NCI-H1092 (cell line): ENCODE measurements around the gene ARFGEF3.
"Not testable (repeated sequence)": the region's sequence is repeated elsewhere in the genome, so short reads cannot be mapped to it uniquely, and the experiment has no call there.

ENCODE experiments used
- DNase-seq: peaks from one replicate; lab custom pipeline; 2025; lab: John Stamatoyannopoulos, UW

Gene ARFGEF3

GRCh38 chr6:138162955-138163575, 1.3 kb downstream of the ARFGEF3 start:
- peak; percentile 2 for DNase-seq

DNA sequence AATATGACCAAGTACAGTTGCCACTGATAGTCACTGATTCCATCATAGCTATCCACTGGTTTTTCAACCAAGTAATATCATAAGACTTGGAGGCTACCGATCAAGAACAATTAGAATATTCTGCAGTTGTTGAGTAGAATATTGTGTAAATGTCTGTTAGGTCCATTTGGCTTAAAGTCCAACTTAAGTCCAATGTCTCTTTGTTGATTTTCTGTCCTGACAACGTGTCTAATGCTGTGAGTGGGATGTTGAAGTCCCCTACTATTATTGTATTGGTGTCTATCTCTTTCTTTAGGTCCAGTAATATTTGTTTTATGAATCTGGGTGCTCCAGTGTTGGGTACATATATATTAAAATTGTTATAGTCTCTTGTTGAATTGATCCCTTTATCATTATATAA, 13.9 kb downstream of the ARFGEF3 start:
- DNase-seq: no peak

GRCh38 chr6:138176652-138177232, 15.0 kb downstream of the ARFGEF3 start:
- DNase-seq: no peak

DNA sequence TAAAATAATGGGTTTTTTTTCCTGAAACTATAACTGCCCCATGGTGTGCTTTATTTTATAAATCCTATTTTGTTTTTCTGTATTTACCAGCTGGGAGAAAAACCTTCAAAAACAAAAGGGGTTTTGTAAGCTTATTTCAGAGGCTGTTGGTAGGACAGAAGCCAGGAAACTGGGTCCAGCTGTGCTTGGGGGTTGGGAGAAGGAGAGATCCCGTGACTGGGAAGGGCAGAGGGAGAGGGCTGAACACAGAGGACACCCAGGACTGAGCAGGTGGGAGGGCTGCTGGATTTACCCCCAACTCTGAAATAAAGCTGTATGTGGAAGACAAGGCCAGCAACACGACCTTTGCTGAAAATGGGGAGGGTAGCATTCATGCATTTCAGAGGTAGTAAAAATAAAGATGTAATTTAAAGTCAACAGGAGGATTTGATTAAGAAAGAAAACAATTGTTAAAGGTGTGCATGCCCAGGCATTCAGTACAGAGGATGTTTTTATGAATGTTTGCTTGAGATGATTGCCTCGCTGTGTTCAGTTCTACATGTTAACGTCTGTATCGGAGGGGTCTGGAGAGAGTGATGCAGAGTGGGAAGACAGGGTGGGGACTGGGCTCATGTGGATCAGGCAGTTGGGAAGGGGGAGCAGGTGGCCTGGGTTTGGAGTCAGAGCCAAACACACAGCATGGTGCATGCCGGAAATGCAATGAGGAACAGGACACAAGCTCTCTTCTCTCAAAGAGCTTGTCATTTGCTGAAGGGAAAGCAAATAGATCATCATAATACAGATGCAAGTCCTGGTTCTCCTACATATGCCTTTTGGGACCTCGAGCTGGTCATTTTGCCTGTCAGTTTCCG, 21.4 kb downstream of the ARFGEF3 start:
- DNase-seq: peak; percentile 66

DNA sequence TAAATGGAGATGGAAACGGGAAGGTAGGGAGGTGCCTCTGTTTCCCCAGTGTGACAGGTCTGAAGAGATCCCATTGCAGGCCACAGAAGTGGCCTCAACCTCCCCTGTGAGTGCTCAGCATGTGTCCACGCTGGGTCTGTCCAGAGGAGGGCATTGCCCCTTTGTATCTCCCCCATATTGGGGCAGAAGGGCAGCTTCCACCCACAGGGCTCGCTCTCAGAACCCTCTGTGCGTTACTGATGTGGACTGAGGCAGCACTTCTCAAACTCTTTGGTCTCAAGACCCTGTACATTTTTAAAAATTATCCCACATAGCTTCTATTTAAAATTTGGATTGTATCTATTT, 22.0 kb downstream of the ARFGEF3 start:
- no peak for DNase-seq

DNA sequence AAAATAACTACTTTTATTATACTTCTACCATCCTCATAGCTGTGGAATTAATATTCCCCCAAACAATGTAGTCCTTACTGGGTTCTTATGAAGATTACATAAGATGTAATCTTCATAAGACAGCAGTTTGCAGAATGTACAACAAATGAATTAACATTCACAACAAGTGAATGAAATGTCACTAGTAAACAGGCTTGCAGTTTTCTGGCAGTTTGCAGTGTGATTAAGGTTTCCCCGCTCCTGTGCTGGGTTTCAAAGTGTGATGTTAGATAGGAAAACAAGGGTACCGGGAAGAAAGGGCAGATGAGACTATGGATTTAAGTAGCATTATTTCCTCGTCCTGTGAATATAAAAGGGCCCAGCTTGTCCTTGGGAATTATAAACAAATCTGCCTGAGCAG, 22.5 kb downstream of the ARFGEF3 start:
- DNase-seq: no peak

- no peak for DNase-seq
These were observed 25.4 kb downstream of the ARFGEF3 start for GRCh38 chr6:138187156-138187555.

DNA sequence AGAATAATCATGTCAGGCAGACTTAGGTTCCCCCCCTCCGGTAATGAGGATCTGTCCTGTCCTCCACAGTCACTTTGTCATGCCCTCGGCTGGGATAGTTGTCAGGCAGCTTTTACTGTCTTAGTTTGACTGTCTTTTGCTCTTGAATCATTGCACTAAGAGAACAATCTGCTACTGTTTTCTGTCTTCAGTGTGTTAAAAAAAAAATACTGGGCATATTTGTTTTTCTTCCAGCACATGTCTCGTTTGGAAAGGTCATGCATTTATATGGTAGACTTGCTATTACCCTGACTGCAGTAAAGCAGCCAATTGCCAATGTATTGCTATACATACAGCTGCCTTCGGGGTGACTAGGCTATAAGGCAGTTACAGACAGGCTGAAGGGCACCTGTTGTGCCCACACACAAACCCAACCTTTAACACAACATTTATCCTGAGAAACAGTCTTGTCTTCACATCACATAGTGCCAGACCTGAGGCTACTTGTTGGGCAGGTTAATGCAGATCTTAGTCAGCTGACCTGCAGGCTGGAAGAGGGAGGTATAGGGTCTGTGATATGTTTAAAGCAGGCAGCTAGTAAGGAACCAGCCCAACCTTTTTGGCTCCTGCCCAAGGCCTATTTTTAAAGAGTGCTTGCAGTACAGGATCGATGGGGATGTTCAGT, 26.7 kb downstream of the ARFGEF3 start:
- DNase-seq: peak; percentile 22

- DNase-seq: no peak
These were observed 32.5 kb downstream of the ARFGEF3 start for GRCh38 chr6:138194287-138194686.

GRCh38 chr6:138196122-138196738, 34.5 kb downstream of the ARFGEF3 start:
- no peak for DNase-seq

- no peak for DNase-seq
These were observed 35.8 kb downstream of the ARFGEF3 start for GRCh38 chr6:138197570-138197969.

GRCh38 chr6:138198430-138199091, 36.8 kb downstream of the ARFGEF3 start:
- DNase-seq: no peak

- DNase-seq: no peak
These were observed 40.1 kb downstream of the ARFGEF3 start for GRCh38 chr6:138201836-138202235.

- no peak for DNase-seq
These were observed 41.6 kb downstream of the ARFGEF3 start for GRCh38 chr6:138203315-138203714.

GRCh38 chr6:138204303-138204702, 42.6 kb downstream of the ARFGEF3 start:
- no peak for DNase-seq

DNA sequence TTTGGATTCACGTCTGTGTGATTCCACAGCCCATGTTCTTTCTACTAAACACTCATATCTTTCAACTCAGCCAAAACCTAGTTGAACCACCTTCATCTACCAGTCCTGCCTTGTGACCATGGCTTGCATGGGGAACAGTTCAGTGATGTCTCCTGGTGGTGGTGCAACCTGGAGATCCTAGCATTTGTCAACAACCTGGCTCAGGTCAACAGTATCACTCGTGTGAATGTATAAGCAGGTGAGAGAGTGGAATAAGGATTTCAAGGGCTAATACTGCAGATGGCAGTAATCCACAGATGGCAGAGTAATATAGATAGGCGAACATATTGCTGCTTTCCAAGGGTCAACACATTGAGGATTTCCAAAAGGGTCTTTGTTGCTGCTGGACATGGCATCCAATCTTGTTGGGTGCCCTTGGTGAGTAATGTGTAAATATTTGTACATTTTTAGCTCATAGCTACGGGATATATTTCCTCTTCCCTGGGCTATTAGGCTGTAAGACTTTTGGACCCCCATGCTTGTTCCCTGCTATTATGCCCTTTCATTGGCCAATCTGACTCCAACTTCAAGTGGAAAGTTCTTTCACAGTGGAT, 43.1 kb downstream of the ARFGEF3 start:
- DNase-seq: no peak

DNA sequence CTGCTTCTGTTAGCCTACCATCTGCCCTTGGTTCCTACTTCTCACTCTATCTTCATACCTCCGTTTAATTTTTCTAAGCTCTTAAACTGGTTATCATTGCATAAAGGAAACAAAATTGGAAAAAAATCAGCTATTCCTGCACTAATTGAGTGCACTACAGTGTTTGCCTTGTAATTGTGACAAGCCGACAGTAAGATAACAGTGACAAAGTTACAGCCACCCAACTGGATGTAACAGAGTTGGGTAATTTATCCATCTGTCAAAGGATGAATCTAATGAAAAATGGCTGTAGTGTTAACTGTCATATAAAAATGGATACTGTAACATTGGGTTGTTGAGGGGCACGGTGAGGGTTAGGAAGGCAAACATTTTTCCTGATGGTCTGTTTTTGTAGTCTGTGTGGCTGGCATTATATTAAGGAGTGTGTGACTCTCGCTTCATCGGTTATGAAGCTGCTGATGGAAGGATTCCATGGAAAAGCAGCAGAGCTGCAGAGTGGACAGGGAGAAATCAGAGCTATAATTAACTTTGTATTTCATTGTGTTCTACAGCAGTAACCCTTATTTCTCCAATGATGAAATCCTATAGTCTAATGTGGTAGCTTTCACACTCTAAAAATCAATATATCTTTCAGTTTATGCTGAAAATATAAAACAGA, 43.8 kb downstream of the ARFGEF3 start:
- no peak for DNase-seq

GRCh38 chr6:138206862-138207261, 45.1 kb downstream of the ARFGEF3 start:
- no peak for DNase-seq

DNA sequence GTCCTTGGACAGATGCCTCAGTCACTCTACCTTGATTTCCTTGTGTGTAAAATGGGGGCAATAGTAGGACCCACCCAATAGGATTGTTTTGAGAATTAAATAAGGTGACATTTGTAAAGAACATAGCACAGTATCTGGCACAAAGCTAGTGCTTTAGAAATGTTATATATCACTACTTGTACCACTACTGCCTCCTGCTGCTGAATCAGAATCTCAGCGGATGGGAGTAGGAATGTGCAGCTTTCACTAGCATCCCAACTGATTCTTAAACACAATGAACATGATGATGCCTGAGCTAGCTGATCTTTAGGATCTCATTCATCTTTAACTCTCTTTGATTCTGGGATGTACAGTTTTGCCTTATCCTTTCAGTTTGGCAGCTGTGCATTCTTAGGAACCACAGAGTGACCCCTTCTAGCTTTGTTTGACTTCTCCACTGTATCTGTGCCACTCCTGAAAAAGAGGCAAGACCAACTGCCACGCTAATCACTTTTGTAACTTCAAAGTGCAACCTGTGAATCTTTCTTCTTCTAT, 49.4 kb downstream of the ARFGEF3 start:
- no peak for DNase-seq

DNA sequence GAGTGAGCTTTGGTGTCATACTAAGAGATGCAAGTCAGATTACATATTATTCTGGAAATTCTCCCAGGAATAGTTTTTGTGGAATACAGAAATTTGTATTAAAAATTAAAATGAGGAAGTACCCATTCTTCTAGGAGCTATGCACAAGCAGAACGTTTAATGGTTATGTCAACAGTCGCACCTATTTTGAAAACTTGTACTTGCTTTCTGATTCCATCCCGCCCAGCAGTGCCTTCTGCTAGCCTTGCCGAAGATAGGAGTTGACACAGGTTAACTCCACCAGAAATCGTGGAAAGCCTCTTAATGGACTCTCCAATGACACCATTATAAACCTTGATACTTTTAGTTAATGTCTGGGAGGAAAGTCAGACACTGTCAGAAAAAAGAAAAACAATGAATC, 49.9 kb downstream of the ARFGEF3 start:
- no peak for DNase-seq

GRCh38 chr6:138212530-138212929, 50.8 kb downstream of the ARFGEF3 start:
- DNase-seq: not testable (repeated sequence)
